GM23338 (cell line): ENCODE measurements around the gene PDLIM5. TPM values are rescaled to one million over a fixed set of nuclear protein-coding genes. Genes with fewer than 3 reads are reported as not detected.

Experiments
- ATAC-seq: fragments of 200-7000 bp; cut with Tn5 transposase; 3 replicates; pipeline ENCODE4 v1.9.1; 2020
- DNase-seq: peaks from one replicate; pipeline ENCODE4 v3.0.0-alpha.2; 2015; ENCODE audit warnings: low spot score
- H2AFZ ChIP-seq: fragments of 200-600 bp; sonication (generic); 2 replicates; pipeline ENCODE4 v1.8.0; 2016; ENCODE audit warnings: antibody characterized with exemption, mild to moderate bottlenecking, moderate library complexity
- H3F3A ChIP-seq: fragments of 200-600 bp; sonication (generic); replicated peaks from 2 replicates; pipeline ENCODE4 v1.8.0; 2017; ENCODE audit warnings: antibody characterized with exemption, mixed run types, low read depth
- H3K27ac ChIP-seq: fragments of 200-600 bp; sonication (generic); 2 replicates; pipeline ENCODE4 v1.6.1; 2016; ENCODE audit warnings: low read depth
- H3K27me3 ChIP-seq: fragments of 200-600 bp; sonication (generic); 2 replicates; pipeline ENCODE4 v1.8.0; 2016; ENCODE audit warnings: mild to moderate bottlenecking, mixed run types, moderate library complexity; ENCODE audit not compliant: insufficient read depth
- H3K36me3 ChIP-seq: fragments of 200-600 bp; sonication (generic); 2 replicates; pipeline ENCODE4 v1.8.0; 2016; ENCODE audit warnings: mild to moderate bottlenecking; ENCODE audit not compliant: insufficient read depth
- H3K4me1 ChIP-seq: fragments of 200-600 bp; sonication (generic); 2 replicates; pipeline ENCODE4 v1.8.0; 2016; ENCODE audit warnings: mild to moderate bottlenecking, moderate library complexity; ENCODE audit not compliant: insufficient read depth
- H3K4me2 ChIP-seq: fragments of 200-600 bp; sonication (generic); 2 replicates; pipeline ENCODE4 v1.7.1; 2017; ENCODE audit warnings: mixed run types
- H3K4me3 ChIP-seq: fragments of 200-600 bp; sonication (generic); 2 replicates; pipeline ENCODE4 v1.6.1; 2016; ENCODE audit warnings: mixed run types
- H3K79me2 ChIP-seq: fragments of 200-600 bp; sonication (generic); replicated peaks from 2 replicates; pipeline ENCODE4 v1.8.0; 2017; ENCODE audit warnings: mild to moderate bottlenecking; ENCODE audit not compliant: insufficient read depth
- H3K9me2 ChIP-seq: fragments of 200-600 bp; sonication (generic); 2 replicates; pipeline ENCODE4 v1.8.0; 2017; ENCODE audit not compliant: insufficient read depth
- H4K20me1 ChIP-seq: fragments of 200-600 bp; sonication (generic); replicated peaks from 2 replicates; pipeline ENCODE4 v1.8.0; 2017; ENCODE audit warnings: mild to moderate bottlenecking; ENCODE audit not compliant: insufficient read depth
- H3K27ac Mint-ChIP-seq: 2 replicates; pipeline ENCODE4 v1.8.0; 2020; ENCODE audit warnings: inconsistent platforms, mild to moderate bottlenecking, moderate library complexity, mixed read lengths
- H3K27me3 Mint-ChIP-seq: 3 replicates; pipeline ENCODE4 v1.8.0; 2022; ENCODE audit warnings: low read depth, mild to moderate bottlenecking, moderate library complexity, mixed read lengths, inconsistent platforms; ENCODE audit not compliant: insufficient read depth, poor library complexity
- H3K36me3 Mint-ChIP-seq: 3 replicates; pipeline ENCODE4 v1.8.0; 2021; ENCODE audit warnings: low read depth, mild to moderate bottlenecking, inconsistent platforms, moderate library complexity, mixed read lengths
- H3K4me1 Mint-ChIP-seq: 3 replicates; pipeline ENCODE4 v1.8.0; 2020; ENCODE audit warnings: mild to moderate bottlenecking, inconsistent platforms, mixed read lengths
- H3K4me3 Mint-ChIP-seq: 3 replicates; pipeline ENCODE4 v1.8.0; 2021; ENCODE audit warnings: moderate library complexity, mild to moderate bottlenecking, inconsistent platforms, mixed read lengths
- H3K9me3 Mint-ChIP-seq: 3 replicates; pipeline ENCODE4 v1.8.0; 2020; ENCODE audit warnings: moderate library complexity, mild to moderate bottlenecking, inconsistent platforms, mixed read lengths
- CREB1 ChIP-seq: fragments of 250-450 bp; sonication (Bioruptor Pico); IDR thresholded peaks from 2 replicates; pipeline ENCODE4 v1.5.0; 2020; ENCODE audit warnings: low read depth, mild to moderate bottlenecking, moderate library complexity
- ETS1 ChIP-seq: IDR thresholded peaks from 2 replicates; pipeline ENCODE4 v1.6.1; 2016; ENCODE audit warnings: antibody characterized with exemption
- NANOG ChIP-seq: IDR thresholded peaks from 2 replicates; pipeline ENCODE4 v1.6.1; 2016; ENCODE audit warnings: antibody characterized with exemption, borderline replicate concordance
- POLR2AphosphoS5 ChIP-seq: IDR thresholded peaks from 2 replicates; pipeline ENCODE4 v1.6.1; 2016; ENCODE audit warnings: antibody characterized with exemption, low read depth
- ZNF114 ChIP-seq: fragments of 250-450 bp; sonication (Bioruptor Pico); IDR thresholded peaks from 2 replicates; pipeline ENCODE4 v1.5.0; 2020; ENCODE audit warnings: mild to moderate bottlenecking, moderate library complexity
- ZNF331 ChIP-seq: fragments of 250-450 bp; sonication (Bioruptor Pico); IDR thresholded peaks from 2 replicates; pipeline ENCODE4 v1.5.0; 2020; ENCODE audit warnings: low read depth, mild to moderate bottlenecking, moderate library complexity
- ZNF462 ChIP-seq: fragments of 250-450 bp; sonication (Bioruptor Pico); IDR thresholded peaks from 2 replicates; pipeline ENCODE4 v1.5.0; 2020; ENCODE audit warnings: mild to moderate bottlenecking, moderate library complexity
- polyA plus RNA-seq: library from polyadenylated mRNA; unstranded; fragments of >200 nt; fragmentation: Nextera tagmentation; extraction: Ambion mirVana; gene quantifications from 2 replicates; pipeline ENCODE4 v1.2.1, GENCODE V29; 2016
- total RNA-seq: library from RNA; depleted of rRNA; stranded (reverse); fragments of >200 nt; shearing (Covaris generic); gene quantifications from 2 replicates; pipeline ENCODE4 v1.2.3, GENCODE V29; 2014

The PDLIM5 gene
- total and polyA plus RNA-seq, 2 experiments from 2014 or later = 45.2 to 53.0 TPM

- no peak overlapping the region for H3K4me3 ChIP-seq
- no peak overlapping the region for H3K27ac ChIP-seq
- Mint-ChIP-seq H3K27me3 (peaks cover 3% of the 10 kb centered on the region), H3K9me3 (peaks cover 2% of the 10 kb centered on the region; the same call in 1 of the 3 replicates), H3K27ac (no peak overlapping the region), H3K36me3 (no peaks in the 10 kb centered on the region), H3K4me1 (peaks cover 3% of the 10 kb centered on the region; the same call in 2 of the 3 replicates), H3K4me3 (no peak overlapping the region)
- no peak overlapping the region for H3K4me2 ChIP-seq
- no peaks in the 10 kb centered on the region for H3K36me3 ChIP-seq
- H2AFZ ChIP-seq = no peak overlapping the region
- H3K9me2 ChIP-seq = no peaks in the 10 kb centered on the region
- no peak for DNase-seq
- no peak for ATAC-seq
- TF ChIP-seq ZNF114 (no peak), ETS1 (no peak), ZNF462 (CRISPR knock-in tag) (no peak), ZNF331 (CRISPR knock-in tag) (no peak), CREB1 (CRISPR knock-in tag) (no peak), POLR2AphosphoS5 (no peak), NANOG (no peak)
- H4K20me1 ChIP-seq = no peaks in the 10 kb centered on the region
- no peaks in the 10 kb centered on the region for H3K4me1 ChIP-seq
- no peaks in the 10 kb centered on the region for H3K27me3 ChIP-seq
- no peaks in the 10 kb centered on the region for H3F3A ChIP-seq
- no peaks in the 10 kb centered on the region for H3K79me2 ChIP-seq
Observed at GRCh38 chr4:94436512-94436911, 15.2 kb upstream of the PDLIM5 start.
